ENCODE data around the gene EMP1. TPM values are rescaled to one million over a fixed set of nuclear protein-coding genes. Genes with fewer than 3 reads are reported as not detected.
A peak's percentile ranks its signal among the peaks of the same experiment; 100 is the strongest.

Gene EMP1
- total and polyA plus RNA-seq, 10 donors, result 4.9 to 170 (median 65.6) TPM

GRCh38 chr12:13211859-13212664, 15.5 kb downstream of the EMP1 start:
- intact Hi-C loops (cut with DNase I; ENCODE audit: low total_unique reads), result no loop called here
- no peak for TF ChIP-seq POLR2A (IDR thresholded peaks at IDR 0.05)
- peak in 10 of 11 experiments; percentile 52 to 85 (median 80) for TF ChIP-seq CTCF (IDR thresholded peaks at IDR 0.05 in 8 of 11, conservative IDR thresholded peaks at IDR 0.05 in 3 of 11)
- Histone ChIP-seq H3K9me3 (no peaks in the 10 kb centered on the region), H3K27me3 (replicated peaks in 1 of 7) (no peaks in the 10 kb centered on the region), H3K36me3 (peaks cover 0 to 49% (median 0%) of the 10 kb centered on the region in 6 donors), H3K4me1 (peaks cover 0 to 45% (median 14%) of the 10 kb centered on the region in 6 donors), H3K4me3 (no peak overlapping the region), H3K27ac (no peak overlapping the region)
- DNase-seq, result no peak
- 55 to 68% (median 66%) methylated on average over 8 of the region's 8 CpGs for WGBS, 5 donors

GRCh38 chr12:13215056-13215455, 18.5 kb downstream of the EMP1 start:
- H3K27ac ChIP-seq, result no peak overlapping the region
- intact Hi-C loops (cut with DNase I; ENCODE audit: low total_unique reads), result loop anchor here (5.0 kb wide), 1 partner anchor 298 kb away; no protein-coding TSS in a partner anchor
- peaks cover 0 to 18% (median 2%) of the 10 kb centered on the region in 6 donors for H3K4me1 ChIP-seq
- H3K27me3 ChIP-seq (replicated peaks in 1 of 7), result no peaks in the 10 kb centered on the region
- no peak overlapping the region for H3K4me3 ChIP-seq
- TF ChIP-seq POLR2A (IDR thresholded peaks at IDR 0.05), result no peak
- no peak for TF ChIP-seq CTCF (IDR thresholded peaks at IDR 0.05 in 8 of 11, conservative IDR thresholded peaks at IDR 0.05 in 3 of 11)
- TF ChIP-seq POLR2AphosphoS5 (IDR thresholded peaks at IDR 0.05), result no peak
- no peak for DNase-seq
- 81 to 92% (median 86%) methylated on average over 4 of the region's 4 CpGs for WGBS, 5 donors
- H3K9me3 ChIP-seq, result peaks cover 0 to 10% (median 0%) of the 10 kb centered on the region in 8 donors
- H3K36me3 ChIP-seq, result peaks cover 0 to 64% (median 0%) of the 10 kb centered on the region in 6 donors

- Histone ChIP-seq H3K4me1 (no peaks in the 10 kb centered on the region), H3K27ac (no peak overlapping the region), H3K4me3 (no peak overlapping the region), H3K27me3 (replicated peaks in 1 of 7) (no peaks in the 10 kb centered on the region), H3K9me3 (peaks cover 0 to 13% (median 0%) of the 10 kb centered on the region in 8 donors), H3K36me3 (peaks cover 0 to 48% (median 0%) of the 10 kb centered on the region in 6 donors)
- no peak for DNase-seq
- intact Hi-C loops (cut with DNase I; ENCODE audit: low total_unique reads), result loop anchor here (5.0 kb wide), 1 partner anchor 301 kb away; no protein-coding TSS in a partner anchor
- WGBS, 5 donors, result 83 to 94% (median 91%) methylated on average over 3 of the region's 3 CpGs
- no peak for TF ChIP-seq POLR2AphosphoS5 (IDR thresholded peaks at IDR 0.05)
These were observed 22.1 kb downstream of the EMP1 start for GRCh38 chr12:13218641-13219040.

GRCh38 chr12:13219320-13219719, 22.8 kb downstream of the EMP1 start:
- H3K4me3 ChIP-seq, result no peak overlapping the region
- WGBS, 5 donors, result 82 to 92% (median 90%) methylated on average over 3 of the region's 3 CpGs
- H3K36me3 ChIP-seq, result peaks cover 0 to 41% (median 0%) of the 10 kb centered on the region in 6 donors
- H3K9me3 ChIP-seq, result peaks cover 0 to 13% (median 0%) of the 10 kb centered on the region in 8 donors
- intact Hi-C loops (cut with DNase I; ENCODE audit: low total_unique reads), result loop anchor here (5.0 kb wide), 1 partner anchor 302 kb away; no protein-coding TSS in a partner anchor
- DNase-seq, result no peak
- TF ChIP-seq POLR2AphosphoS5 (IDR thresholded peaks at IDR 0.05), result no peak
- H3K4me1 ChIP-seq, result no peaks in the 10 kb centered on the region
- no peak overlapping the region for H3K27ac ChIP-seq
- no peaks in the 10 kb centered on the region for H3K27me3 ChIP-seq (replicated peaks in 1 of 7)

GRCh38 chr12:13220838-13221237, 24.3 kb downstream of the EMP1 start:
- 81 to 95% (median 91%) methylated on average over 3 of the region's 3 CpGs for WGBS, 5 donors
- Histone ChIP-seq H3K4me3 (no peak overlapping the region), H3K27ac (no peak overlapping the region), H3K36me3 (peaks cover 0 to 27% (median 0%) of the 10 kb centered on the region in 6 donors), H3K27me3 (replicated peaks in 1 of 7) (peaks cover 0 to under 1% (median 0%) of the 10 kb centered on the region in 7 donors), H3K9me3 (peaks cover 0 to 13% (median 0%) of the 10 kb centered on the region in 8 donors), H3K4me1 (no peaks in the 10 kb centered on the region)
- no peak for DNase-seq
- no peak for TF ChIP-seq POLR2AphosphoS5 (IDR thresholded peaks at IDR 0.05)
- intact Hi-C loops (cut with DNase I; ENCODE audit: low total_unique reads), result no loop called here
